ENCODE measurements around the gene USP28.

DNA sequence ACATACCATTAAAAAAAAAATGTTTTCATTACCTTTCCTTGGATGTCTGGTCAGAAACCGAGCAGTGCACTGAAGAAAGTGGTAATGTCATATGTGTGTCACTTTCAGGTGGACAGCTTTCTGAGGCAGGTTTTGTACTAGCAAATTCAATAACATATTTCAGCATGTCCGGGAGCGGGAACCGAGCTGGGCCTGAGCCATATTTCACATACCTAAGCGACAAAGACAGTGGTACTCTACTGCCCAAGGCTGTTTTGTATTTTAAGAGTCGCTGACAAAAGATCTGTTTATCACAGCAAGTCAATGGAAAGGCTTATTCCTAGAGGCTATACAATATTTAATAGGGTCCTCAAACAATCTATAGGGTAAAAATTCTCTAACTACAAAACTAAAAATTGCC, 57.7 kb downstream of the USP28 start:
- no peak for TF ChIP-seq RNF2 (IDR thresholded peaks at IDR 0.05; ENCODE audit: borderline replicate concordance, low read depth, low read length, missing control alignments, poor library complexity, severe bottlenecking)
- no peak for TF ChIP-seq POLR2AphosphoS5 (IDR thresholded peaks at IDR 0.05; ENCODE audit: low read depth, low read length)
- TF ChIP-seq ZNF274 (IDR thresholded peaks at IDR 0.05; ENCODE audit: borderline replicate concordance, extremely low read depth, low read length) = no peak
- TF ChIP-seq RFX5 (IDR thresholded peaks at IDR 0.05; ENCODE audit: borderline replicate concordance, low read depth, low read length) = no peak
- TF ChIP-seq CBX5 (IDR thresholded peaks at IDR 0.05; ENCODE audit: low read depth, low read length) = no peak
- TF ChIP-seq, protein P1, sequence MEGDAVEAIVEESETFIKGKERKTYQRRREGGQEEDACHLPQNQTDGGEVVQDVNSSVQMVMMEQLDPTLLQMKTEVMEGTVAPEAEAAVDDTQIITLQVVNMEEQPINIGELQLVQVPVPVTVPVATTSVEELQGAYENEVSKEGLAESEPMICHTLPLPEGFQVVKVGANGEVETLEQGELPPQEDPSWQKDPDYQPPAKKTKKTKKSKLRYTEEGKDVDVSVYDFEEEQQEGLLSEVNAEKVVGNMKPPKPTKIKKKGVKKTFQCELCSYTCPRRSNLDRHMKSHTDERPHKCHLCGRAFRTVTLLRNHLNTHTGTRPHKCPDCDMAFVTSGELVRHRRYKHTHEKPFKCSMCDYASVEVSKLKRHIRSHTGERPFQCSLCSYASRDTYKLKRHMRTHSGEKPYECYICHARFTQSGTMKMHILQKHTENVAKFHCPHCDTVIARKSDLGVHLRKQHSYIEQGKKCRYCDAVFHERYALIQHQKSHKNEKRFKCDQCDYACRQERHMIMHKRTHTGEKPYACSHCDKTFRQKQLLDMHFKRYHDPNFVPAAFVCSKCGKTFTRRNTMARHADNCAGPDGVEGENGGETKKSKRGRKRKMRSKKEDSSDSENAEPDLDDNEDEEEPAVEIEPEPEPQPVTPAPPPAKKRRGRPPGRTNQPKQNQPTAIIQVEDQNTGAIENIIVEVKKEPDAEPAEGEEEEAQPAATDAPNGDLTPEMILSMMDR (IDR thresholded peaks at IDR 0.05; ENCODE audit: control extremely low read depth in 1 of 3, insufficient read depth in 1 of 3, low read depth in 1 of 3, low read length in 3 of 3) = no peak
- TF ChIP-seq RXRA (IDR thresholded peaks at IDR 0.05; ENCODE audit: insufficient read depth, low read depth, low read length) = no peak
- TF ChIP-seq YY1 (IDR thresholded peaks at IDR 0.05; ENCODE audit: low read depth, low read length) = no peak
- TF ChIP-seq, protein P2, sequence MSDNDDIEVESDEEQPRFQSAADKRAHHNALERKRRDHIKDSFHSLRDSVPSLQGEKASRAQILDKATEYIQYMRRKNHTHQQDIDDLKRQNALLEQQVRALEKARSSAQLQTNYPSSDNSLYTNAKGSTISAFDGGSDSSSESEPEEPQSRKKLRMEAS (IDR thresholded peaks at IDR 0.05) = no peak
- no peak for TF ChIP-seq SIN3A (conservative IDR thresholded peaks at IDR 0.05 in 1 of 2, IDR thresholded peaks at IDR 0.05 in 1 of 2; ENCODE audit: low read depth in 1 of 2, low read length in 2 of 2)
- no peak for TF ChIP-seq POLR2A (IDR thresholded peaks at IDR 0.05; ENCODE audit: control extremely low read depth in 1 of 2, low read depth in 2 of 2, low read length in 2 of 2)

Data from H1 (cell line).